IPS DF 4.7 (cell line): ENCODE data around the gene PHF20.
"Not testable (repeated sequence)": the region's sequence is repeated elsewhere in the genome, so short reads cannot be mapped to it uniquely, and the experiment has no call there.

ENCODE experiments used
- DNase-seq: peaks from one replicate; pipeline ENCODE4 v3.0.0-alpha.2; 2013; ENCODE audit warnings: low spot score; ENCODE audit errors: extremely low read depth

The PHF20 gene

DNA sequence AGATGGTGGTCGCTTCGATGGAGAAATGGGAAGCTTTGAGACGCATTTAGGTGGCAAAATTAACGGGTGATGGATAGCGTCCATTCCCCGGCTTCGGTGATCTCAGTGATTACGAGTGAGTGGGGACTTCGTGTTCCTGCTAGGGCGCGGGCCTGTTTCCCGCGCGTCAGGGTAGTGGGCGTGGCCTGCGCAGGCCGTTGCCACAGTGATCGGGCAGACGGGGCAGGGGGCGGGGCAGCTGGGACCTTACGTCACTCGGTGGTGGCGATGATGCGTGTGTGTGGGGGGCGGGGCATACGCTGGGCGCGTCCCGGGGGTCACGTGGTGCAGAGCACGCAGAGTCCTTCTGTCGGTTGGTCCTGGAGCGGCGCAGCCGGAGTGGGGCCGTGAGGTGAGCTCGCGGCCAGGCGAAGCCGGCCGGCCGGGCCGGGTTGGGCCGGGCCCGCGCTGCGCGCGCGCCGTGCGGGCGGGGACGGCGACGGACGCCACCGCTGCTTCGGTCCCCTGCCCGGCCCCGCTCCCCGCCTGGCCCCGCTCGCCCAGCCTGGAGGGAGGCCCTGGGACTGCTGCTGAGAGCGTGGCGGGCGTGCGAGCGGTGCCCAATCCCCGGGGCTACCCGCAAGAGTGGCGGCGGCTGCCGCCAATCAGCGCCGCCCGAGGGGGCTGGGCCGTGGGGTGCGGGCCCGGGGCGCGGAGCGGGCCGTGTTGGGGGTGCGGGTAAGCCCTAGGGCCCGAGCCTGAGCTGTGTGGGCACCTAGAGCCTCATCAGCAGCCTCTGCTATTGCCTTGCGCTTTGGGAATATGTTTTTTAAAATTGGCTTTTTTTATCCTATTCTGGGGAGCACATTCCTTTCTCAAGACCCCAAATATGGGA lies at the start of gene PHF20:
PHF20 (plus strand) TSS at position 327 of the 874 bp plus-strand sequence. CDS start 29,508 bp downstream, outside the sequence.
- DNase-seq = no peak

DNA sequence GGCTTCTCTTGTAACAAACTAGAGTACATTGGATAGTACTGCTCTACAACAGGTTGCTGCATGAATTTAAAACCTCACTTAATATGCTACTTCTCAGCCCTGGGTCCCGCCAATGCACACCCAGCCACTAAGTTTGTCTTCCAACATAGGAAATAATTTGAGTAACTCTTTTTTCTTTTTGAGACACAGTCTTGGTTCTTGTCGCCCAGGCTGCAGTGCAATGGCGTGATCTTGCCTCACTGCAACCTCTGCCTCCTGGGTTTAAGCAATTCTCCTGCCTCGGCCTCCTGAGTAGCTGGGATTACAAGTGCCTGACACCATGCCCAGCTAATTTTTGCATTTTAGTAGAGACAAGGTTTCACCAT lies 48.6 kb upstream of the PHF20 start:
- DNase-seq = not testable (repeated sequence)

DNA sequence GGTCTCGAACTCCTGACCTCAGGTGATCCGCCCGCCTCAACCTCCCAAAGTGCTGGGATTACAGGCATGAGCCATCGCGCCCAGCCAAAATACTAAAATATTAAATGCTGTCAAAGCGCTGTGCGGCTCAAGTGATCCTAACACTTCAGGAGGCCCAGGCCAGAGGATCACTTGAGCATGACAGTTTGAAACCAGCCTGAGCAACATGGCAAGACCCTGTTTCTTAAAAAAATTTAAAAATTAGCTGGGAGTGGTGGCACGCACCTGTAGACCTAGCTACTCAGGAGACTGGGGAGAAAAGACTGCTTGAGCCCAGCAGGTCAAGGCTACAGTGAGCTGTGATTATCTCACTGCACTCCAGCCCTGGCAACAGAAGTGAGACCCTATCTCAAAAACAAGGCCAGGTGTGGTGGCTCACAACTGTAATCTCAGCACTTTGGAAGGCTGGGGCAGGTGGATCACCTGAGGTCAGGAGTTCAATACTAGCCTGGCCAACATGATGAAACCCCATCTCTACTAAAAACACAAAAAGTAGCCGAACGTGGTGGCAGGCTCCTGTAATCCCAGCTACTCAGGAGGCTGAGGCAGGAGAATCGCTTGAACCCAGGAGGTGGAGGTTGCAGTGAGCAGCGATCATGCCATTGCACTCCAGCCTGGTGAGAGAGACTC lies 48.0 kb upstream of the PHF20 start:
- not testable (repeated sequence) for DNase-seq

DNA sequence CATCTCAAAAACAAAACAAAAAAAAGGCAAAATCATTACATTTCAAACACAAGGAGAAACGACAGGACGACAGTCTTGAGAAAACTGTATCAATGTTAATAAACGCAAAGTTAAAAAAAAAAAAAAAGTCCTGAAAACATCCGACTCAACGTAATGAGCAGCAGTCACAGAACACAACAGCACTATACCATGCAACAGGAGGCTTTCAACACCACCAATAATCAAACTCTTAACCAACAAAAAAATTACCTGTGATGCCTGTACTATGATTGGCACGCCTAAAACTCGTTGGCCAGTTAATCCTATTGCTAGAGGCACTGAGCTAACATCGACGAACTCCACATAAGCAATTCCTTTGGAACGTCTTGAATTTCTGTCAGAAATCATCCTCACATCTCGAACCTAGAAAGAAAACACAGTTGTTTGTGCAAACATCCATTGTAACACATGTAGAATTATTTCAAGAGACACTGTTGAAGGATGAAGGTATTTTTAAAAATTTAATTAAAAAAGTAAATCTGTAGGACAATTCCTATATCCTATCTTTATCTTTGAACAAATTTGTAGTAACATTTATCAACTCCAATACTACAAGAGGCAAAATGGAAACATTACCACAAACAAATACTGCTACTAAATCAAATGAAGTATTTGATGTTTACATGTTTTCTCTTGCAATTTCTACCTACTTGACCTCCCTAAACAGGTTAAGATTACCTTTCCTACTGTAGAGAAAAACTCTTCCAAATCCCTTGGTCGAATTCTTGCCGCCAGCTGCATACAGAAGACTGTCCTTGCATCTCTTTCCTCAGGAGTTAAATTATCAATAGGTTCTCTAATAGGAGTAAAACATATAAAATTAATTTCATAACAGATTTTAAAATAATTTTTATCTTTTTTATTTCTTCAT lies 47.2 kb upstream of the PHF20 start:
- DNase-seq = no peak

DNA sequence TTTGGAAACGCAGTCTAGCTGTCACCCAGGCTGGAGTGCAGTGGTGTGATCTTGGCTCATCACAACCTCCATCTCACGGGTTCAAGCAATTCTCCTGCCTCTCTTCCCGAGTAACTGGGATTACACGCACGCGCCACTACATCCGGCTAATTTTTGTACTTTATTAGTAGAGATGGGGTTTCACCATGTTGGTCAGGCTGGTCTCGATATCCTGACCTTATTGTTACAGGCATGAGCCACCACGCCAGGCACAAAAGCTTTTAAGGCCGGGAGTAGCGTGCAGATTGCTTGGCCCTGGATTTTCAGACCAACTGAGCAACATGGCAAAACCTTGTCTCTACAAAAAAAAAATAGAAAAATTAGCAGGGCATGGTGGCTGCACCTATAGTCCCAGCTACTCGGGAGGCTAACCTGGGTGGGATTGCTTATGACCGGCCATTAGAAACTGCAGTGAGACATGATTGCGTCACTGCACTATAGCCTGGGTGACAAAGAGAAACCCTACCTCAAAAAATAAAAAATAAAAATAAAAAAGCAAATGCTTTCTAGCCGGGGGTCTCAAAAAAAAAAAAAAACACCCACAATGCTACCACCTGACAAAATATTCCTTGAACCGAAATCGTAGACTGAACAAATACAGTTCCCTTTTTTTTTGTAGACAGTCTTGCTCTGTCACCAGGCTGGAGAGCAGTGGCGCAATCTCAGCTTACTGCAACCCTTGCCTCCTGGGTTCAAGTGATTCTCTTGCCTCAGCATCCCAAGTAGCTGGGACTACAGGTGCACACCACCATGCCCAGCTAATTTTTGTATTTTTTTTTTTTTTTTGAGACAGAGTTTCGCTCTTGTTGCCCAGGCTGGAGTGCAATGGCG lies 44.7 kb upstream of the PHF20 start:
- DNase-seq = no peak

DNA sequence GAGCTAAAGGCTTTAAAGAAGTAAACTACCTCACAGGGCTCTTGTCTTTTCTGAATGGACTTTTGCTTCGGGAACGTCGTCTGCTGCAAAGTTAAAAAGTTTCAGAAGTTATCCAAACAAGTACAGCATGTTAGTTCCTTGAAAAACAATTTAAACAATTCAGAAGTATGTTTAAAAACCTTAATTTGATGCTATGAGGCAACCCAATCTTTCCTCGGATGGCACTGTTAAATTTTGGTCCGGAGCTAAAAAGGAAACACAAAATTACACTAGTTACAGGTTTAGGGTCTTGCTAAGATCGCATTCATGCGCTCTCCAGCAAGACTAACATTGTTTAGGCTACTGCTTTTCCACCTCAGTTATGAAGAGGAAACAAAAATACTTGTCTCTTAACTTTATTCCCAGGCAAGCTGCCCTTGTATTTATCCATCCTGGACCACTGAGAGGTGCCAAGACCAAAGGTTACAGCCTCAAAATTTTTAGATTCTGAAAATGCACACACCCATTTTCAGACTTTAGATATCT lies 42.5 kb upstream of the PHF20 start:
- DNase-seq = no peak

DNA sequence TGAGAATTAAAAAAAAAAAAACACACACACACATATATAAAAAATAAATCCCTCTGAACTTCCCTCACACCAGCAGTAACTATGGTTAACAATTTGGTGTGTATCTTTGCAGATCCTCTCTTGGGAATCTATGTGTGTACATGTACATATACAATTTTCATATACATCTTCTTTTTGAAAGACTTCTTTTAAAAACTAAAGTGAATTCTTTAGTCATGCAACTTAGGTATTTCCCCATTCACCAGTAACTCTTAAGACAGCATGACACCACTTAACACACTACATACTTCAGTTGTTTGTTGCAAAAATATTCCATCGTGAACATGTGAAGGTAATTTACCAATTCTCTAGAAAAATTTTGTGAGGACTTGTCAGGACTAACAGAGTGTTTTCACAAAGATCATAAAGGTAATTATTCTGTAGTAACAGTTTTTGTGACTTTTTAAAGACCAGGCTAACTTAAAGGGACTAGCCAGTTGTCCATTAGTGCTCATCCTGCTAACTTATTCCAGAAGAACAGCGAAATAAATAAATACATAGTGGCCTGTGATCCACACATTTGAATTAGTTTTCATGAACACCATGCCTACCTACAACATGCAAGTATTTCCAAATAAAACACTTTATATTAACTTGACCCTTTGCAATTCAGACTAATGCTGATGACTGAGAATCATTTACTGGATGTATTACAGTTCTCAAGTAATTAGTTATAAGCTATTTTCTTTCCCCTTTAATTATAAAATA lies 41.8 kb upstream of the PHF20 start:
- no peak for DNase-seq

DNA sequence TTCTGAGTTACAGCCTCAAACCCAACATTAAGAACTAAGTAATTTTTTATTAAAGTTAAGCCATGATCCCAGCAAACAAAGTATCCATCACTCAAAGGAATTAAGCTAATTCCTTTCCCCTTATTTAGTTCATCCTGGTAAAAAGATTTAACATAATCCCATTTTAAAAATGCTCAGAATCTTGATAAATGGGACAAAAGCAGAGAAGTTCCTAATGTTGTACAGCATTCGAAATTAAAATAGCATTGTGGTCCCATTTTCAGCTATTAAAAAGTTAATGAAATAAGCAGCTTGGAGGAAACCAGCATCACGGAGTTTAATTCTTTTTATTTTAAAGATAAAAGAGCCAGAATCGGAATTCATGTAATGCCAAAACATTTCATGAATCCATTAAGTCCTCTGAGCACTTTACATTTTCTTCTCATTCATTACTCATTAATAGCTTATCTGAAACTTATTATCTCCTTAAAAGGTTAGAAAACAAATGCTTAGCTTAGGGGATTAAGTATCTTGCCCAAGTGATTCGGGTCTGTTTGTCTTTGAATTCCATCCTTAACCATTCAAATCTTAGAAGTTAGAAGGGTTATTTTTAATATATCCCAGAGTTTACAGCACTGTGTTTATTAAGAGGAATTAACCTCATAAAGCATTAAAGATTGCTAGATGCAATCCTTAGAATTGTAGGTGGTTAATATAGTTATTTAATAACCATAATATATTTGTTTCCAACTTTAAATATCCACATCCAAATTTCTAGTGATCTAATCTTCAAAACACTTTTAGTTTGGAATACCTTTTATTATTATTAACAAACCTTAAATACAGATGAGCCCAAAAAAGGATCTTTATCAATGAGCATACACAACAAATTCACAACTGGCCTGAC lies 41.0 kb upstream of the PHF20 start:
- DNase-seq = no peak

DNA sequence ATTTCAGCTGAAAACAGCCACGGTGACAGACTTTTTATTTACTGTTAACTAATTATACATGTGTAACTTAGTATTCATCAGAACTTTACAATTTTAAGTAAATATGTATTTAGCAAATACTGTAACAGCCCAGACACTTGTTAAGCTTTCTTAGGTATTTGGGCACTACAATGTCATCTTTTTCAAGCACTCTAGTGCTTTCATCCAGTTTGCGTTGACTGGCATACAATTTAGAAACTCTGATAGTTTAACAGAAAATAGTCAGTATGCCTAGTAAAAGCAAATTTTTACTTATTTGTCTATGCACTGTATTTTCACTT lies 40.4 kb upstream of the PHF20 start:
- no peak for DNase-seq

DNA sequence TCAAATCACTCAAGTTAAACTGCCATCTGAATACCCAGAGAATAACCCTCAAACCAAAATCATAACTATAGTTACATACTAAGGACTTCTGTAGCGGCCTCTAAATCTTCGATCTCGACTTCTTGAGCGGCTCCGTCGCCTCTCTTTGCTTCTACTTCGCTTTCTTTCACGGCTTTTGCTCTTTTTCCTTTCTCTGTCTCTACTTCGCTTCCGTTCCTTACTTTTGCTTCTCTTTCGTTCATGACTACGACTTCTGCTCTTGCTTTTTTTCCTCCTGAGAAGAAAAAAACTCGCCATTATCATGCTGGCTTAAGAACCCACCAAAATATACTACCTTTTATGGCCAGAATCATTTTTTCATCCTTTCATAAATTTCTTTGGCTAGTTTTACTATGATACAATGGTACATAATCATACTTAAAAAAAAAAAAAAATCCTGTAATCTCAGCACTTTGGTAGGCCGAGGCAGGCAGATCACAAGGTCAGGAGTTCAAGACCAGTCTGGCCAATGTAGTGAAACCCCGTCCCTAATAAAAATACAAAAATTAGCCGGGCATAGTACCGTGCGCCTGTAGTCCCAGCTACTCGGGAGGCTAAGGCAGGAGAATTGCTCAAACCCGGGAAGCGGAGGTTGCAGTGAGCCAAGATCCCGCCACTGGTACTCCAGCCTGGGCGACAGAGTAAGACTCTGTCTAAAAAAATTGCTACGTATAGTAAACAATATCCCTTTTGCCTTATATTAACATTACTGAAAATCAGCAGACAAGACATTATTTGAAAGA lies 39.8 kb upstream of the PHF20 start:
- DNase-seq = no peak

DNA sequence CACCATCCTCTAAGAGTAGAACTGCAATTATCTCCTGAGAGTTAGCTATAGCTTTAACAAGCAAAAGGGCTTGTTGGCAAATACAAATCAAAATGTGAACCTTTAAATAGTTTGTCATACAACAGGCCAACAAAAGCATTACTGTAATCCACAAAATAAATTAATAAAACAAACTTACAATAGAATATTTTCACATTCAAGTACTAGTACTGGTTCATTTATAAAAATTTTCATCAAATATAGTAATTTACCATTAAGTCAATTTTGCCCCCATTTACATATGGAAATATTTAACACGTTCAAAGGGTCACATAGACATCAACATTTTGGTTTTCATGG lies 39.2 kb upstream of the PHF20 start:
- no peak for DNase-seq

DNA sequence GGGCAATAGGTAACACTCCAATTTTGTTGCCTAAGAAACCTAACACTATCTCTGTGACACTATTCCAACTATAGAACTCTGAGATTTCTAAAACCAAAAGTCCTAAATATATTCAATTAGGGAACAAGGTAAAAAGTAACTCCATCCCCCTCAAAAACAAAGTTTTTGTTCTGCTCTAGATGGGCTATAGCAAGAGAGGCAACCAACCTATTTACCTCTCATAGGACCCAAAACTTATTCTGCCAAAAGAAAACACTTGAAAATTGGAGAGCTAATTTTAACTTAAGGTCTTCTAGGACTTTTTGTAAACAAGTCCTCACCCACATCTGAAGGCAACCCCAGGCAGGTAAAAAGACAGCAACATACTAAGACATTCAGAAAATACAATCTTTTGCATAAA lies 37.4 kb upstream of the PHF20 start:
- DNase-seq = no peak

DNA sequence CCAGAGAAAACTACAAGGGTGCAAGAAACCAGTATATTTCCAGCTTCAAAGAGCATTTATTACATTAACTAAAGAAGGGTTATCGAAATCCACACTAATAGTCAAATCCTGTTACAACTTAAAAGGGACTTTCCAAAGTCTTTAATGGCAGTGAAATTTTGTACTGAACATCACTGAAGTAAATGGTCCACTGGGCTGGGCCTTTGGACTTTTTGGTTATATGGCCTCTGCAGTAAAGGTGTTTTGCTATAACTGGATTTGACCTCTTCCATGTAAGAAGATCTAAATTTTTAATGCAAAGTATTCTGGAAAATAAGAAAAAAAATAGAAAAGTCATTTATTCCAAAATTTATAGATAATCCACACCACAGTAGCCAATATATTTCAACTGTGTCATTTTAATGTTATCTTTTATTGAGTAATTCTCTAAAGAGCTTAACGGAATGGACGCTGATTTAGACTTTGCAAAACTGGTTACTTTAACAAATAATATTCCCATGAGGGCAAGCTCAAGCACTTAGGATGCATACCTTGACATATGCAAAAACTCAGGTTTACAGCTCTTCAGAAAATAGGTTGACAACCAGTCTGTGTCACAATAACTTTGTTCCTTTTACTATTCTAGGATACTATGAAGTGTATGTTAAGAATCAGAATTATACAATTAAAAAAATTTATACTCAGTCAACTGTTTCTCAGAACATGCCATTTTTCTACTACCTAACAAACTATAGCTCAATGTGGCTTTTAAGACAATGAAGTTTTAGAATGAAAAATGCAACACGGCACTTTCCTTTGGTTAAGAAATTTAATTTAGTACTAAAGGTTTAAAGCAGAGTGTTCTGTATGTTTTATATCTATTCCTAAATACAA lies 36.8 kb upstream of the PHF20 start:
- DNase-seq = no peak

DNA sequence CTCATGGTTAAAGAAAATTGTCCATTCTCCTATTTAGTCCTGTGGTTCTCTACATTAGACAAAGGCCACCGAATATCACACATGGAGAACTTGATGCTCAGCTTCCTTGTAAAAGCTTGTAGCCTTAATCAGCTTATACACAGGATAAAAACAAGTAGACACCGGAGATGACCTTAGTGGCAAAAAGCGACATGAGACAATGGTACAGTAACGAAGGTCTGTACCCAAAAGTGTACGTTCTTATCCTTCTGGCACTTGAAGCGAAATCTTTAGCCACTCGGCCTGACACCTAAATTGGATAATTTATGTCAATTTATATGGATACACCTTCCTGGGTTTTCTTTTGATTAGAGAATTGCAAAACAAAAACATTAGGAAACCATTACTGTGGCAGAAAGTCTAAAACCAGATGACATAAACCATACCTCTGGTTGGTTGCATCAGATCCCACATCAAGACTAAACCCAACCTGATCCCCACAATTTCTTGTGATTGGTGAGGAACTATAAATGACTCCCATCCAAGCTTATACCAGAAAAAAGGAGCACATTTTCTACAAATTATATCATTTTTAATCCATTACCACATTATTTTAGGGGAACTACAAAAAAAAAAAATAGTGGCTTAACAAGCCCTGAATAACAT lies 35.9 kb upstream of the PHF20 start:
- DNase-seq = no peak

DNA sequence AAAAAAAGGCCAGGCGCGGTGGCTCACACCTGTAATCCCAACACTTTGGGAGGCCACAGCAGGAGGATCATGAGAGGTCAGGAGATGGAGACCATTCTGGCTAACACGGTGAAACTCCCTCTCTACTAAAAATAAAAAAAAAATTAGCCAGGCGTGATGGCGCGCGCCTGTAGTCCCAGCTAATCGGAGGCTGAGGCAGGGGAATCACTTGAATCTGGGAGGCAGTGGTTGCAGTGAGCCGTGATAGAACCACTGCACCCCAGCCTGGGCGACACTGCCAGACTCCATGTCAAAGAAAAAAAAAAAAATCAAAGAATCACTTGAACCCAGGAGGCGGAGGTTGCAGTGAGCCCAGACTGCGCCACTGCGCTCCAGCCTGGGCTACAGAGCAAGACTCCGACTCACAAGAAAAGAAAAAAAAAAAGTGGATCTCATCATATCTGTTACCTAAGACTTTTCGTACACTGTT lies 33.9 kb upstream of the PHF20 start:
- no peak for DNase-seq

DNA sequence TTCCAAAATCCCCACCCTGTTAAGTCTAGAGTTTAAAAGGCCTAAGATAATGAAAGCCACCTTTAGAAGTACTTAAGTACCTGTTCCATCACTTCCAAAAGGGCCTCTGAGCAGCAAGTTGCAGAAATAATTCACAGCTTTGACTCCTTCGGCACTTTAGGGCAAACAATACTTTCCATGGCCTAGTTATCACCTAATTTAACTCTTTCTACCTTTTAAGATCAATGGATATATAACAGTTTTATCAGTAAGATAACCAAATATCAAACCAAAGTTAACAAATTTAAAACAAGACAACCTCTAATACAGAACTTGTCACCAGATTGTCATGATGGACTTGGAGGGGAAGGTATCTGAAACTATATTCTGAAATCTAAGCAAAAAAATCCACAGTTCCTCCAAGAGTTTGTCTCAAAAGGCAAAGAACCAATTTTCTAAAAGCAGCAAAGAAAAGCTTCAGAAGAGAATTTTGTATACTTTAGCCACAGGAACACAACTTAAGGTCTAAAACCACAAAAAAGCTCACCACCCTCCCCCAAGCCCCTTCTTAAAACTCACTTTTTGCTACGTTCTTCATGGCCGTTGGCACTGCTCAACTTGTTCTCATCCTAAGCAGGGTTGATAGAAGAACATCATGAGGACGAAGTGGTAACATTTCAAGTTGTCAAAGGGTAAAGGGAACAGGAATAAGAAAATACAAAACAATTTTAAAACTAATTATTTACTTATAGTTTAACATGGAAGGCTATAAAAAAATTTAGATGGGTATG lies 33.2 kb upstream of the PHF20 start:
- DNase-seq = no peak
